Uterus (tissue), 4 donors: ENCODE results near the gene SNX30. TPM values are rescaled to one million over a fixed set of nuclear protein-coding genes. Genes with fewer than 3 reads are reported as not detected.

ENCODE experiments used
- DNase-seq, 2 donors: peaks; one replicate each; pipeline ENCODE4 v3.0.0-alpha.2; 2019 to 2020
- H3K27ac ChIP-seq, 2 donors: fragments of 200-600 bp; sonication (generic); 1 replicate in 1 of 2; 2 replicates in 1 of 2; pipeline ENCODE4 v1.5.1; 2016 to 2018
- H3K27me3 ChIP-seq, 2 donors: fragments of 200-600 bp; sonication (generic); one replicate each; pipeline ENCODE4 v1.5.1; 2018 to 2019; ENCODE audit warnings: control low read depth in 1 of 2
- H3K36me3 ChIP-seq, 2 donors: fragments of 200-600 bp; sonication (generic); one replicate each; pipeline ENCODE4 v1.5.1; 2019; ENCODE audit warnings: control low read depth in 1 of 2
- H3K4me1 ChIP-seq, 2 donors: fragments of 200-600 bp; sonication (generic); one replicate each; pipeline ENCODE4 v1.5.1; 2018 to 2019; ENCODE audit warnings: control low read depth in 1 of 2
- H3K4me3 ChIP-seq, 2 donors: fragments of 200-600 bp; sonication (generic); 1 replicate in 1 of 2; 2 replicates in 1 of 2; pipeline ENCODE4 v1.5.1; 2018 to 2019; ENCODE audit warnings: mild to moderate bottlenecking in 1 of 2
- H3K9me3 ChIP-seq, 2 donors: fragments of 200-600 bp; sonication (generic); one replicate each; pipeline ENCODE4 v1.5.1; 2019; ENCODE audit warnings: control low read depth in 1 of 2
- CTCF ChIP-seq, 4 experiments: fragments of 200-600 bp in 2 of 4; fragments of 450-650 bp in 2 of 4; sonication (generic) in 2 of 4; IDR thresholded peaks; one replicate each; pipeline ENCODE4 v1.5.1; 2016 to 2019; ENCODE audit warnings: antibody characterized with exemption in 4 of 4, mild to moderate bottlenecking in 2 of 4, moderate library complexity in 1 of 4
- POLR2A ChIP-seq, 2 donors: fragments of 450-650 bp; IDR thresholded peaks; one replicate each; pipeline ENCODE4 v1.6.1; 2016; ENCODE audit warnings: antibody characterized with exemption in 2 of 2, mild to moderate bottlenecking in 1 of 2, moderate library complexity in 1 of 2
- intact Hi-C: fragments of 100-400 bp; cut with DNase I; formaldehyde crosslinking; loops from one replicate; pipeline ENCODE4 v1.15.1; 2023; ENCODE audit warnings: low total_unique reads
- total RNA-seq, 4 donors: library from RNA; depleted of rRNA in 3 of 4; stranded (reverse); fragments of >200 nt in 3 of 4; gene quantifications; one replicate each; pipeline versions ENCODE4 v1.1.0 to v1.2.4, GENCODE V29; 2014 to 2023
- donor health status: DM: yes; HTN: yes; CAD: no.

SNX30 gene
- total RNA-seq, 4 donors from 2014 or later = 3.1 to 20.3 (median 11.6) TPM

- H3K9me3 ChIP-seq = no peaks in the 10 kb centered on the region
- no peak overlapping the region for H3K4me3 ChIP-seq
- no peak overlapping the region for H3K27ac ChIP-seq
Observed at GRCh38 chr9:112744177-112744576, 6.4 kb upstream of the SNX30 start.

DNA sequence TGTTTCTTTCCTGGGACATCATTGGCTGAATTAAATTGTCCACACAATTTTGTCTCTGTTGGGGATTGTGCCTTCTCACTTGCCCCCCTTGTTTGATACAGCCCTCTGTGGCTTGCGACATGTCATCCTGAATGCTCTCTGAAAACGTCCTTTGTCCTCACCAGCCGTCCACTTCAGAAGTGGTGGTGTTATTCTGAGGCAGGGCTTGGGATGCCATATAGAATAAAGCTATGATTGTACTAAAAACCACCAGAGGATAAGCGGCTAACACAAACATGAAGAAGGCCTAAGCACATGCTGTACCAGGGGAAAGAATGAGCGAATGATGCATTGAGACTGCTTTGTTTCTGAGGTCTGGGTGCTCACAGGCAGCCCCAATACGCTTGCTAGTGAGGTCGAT lies 3.5 kb upstream of the SNX30 start:
- H3K36me3 ChIP-seq = no peaks in the 10 kb centered on the region
- H3K4me1 ChIP-seq = no peaks in the 10 kb centered on the region
- H3K27ac ChIP-seq = no peak overlapping the region
- intact Hi-C loops = no loop called here
- no peak overlapping the region for H3K4me3 ChIP-seq
- no peak for TF ChIP-seq CTCF (IDR thresholded peaks at IDR 0.05)
- TF ChIP-seq POLR2A (IDR thresholded peaks at IDR 0.05) = no peak
- no peaks in the 10 kb centered on the region for H3K27me3 ChIP-seq
- DNase-seq = no peak
- no peaks in the 10 kb centered on the region for H3K9me3 ChIP-seq

More at GRCh38 chr9:112744177-112744576, 6.4 kb upstream of the SNX30 start:
- H3K4me1 ChIP-seq = no peaks in the 10 kb centered on the region
- DNase-seq = no peak
- H3K36me3 ChIP-seq = no peaks in the 10 kb centered on the region
- no peak for TF ChIP-seq CTCF (IDR thresholded peaks at IDR 0.05)
- TF ChIP-seq POLR2A (IDR thresholded peaks at IDR 0.05) = no peak
- no peaks in the 10 kb centered on the region for H3K27me3 ChIP-seq
- intact Hi-C loops = no loop called here

GRCh38 chr9:112750764-112751055 lies 150 bp downstream of the SNX30 start:
- no peak for DNase-seq
- no peaks in the 10 kb centered on the region for H3K9me3 ChIP-seq
- no peaks in the 10 kb centered on the region for H3K36me3 ChIP-seq
- H3K27ac ChIP-seq = peak overlapping the region; percentile 81 to 91
- no peak for TF ChIP-seq CTCF (IDR thresholded peaks at IDR 0.05)
- TF ChIP-seq POLR2A (IDR thresholded peaks at IDR 0.05) = no peak
- H3K4me1 ChIP-seq = no peaks in the 10 kb centered on the region
- peak overlapping the region; percentile 64 to 93 for H3K4me3 ChIP-seq
- H3K27me3 ChIP-seq = no peaks in the 10 kb centered on the region
- intact Hi-C loops = no loop called here

GRCh38 chr9:112751056-112751795 lies 666 bp downstream of the SNX30 start:
- DNase-seq = peak; percentile 35 to 40
- TF ChIP-seq POLR2A (IDR thresholded peaks at IDR 0.05) (no peak), CTCF (IDR thresholded peaks at IDR 0.05) (no peak)
- H3K27ac ChIP-seq = peak overlapping the region; percentile 81 to 91
- no peaks in the 10 kb centered on the region for H3K4me1 ChIP-seq
- no peaks in the 10 kb centered on the region for H3K27me3 ChIP-seq
- H3K9me3 ChIP-seq = no peaks in the 10 kb centered on the region
- no peaks in the 10 kb centered on the region for H3K36me3 ChIP-seq
- intact Hi-C loops = no loop called here
- H3K4me3 ChIP-seq = peak overlapping the region; percentile 64 to 93

GRCh38 chr9:112752334-112753125 lies 2.0 kb downstream of the SNX30 start:
- H3K4me1 ChIP-seq = peaks cover 0 to 3% of the 10 kb centered on the region in 2 donors
- H3K4me3 ChIP-seq = no peak overlapping the region
- intact Hi-C loops = no loop called here
- peak overlapping the region in 1 of 2 donors; percentile 91 for H3K27ac ChIP-seq
- H3K9me3 ChIP-seq = no peaks in the 10 kb centered on the region
- no peak for DNase-seq
- no peaks in the 10 kb centered on the region for H3K36me3 ChIP-seq
- no peaks in the 10 kb centered on the region for H3K27me3 ChIP-seq
- TF ChIP-seq CTCF (IDR thresholded peaks at IDR 0.05) (no peak), POLR2A (IDR thresholded peaks at IDR 0.05) (no peak)
